Parathyroid adenoma (tissue), 2 donors: Measurements from ENCODE around the gene TUBA4B.

Source experiments
- H2AFZ ChIP-seq: fragments of 300-600 bp; sonication (generic); one replicate; pipeline ENCODE4 v1.7.0; 2017; ENCODE audit warnings: antibody characterized with exemption, mild to moderate bottlenecking
- H3K27ac ChIP-seq: fragments of 300-600 bp; sonication (generic); one replicate; pipeline ENCODE4 v1.7.0; 2017
- H3K27me3 ChIP-seq: fragments of 300-600 bp; sonication (generic); one replicate; pipeline ENCODE4 v1.7.0; 2017; ENCODE audit warnings: low read length; ENCODE audit not compliant: control insufficient read depth, insufficient read depth
- H3K36me3 ChIP-seq: fragments of 300-600 bp; sonication (generic); one replicate; pipeline ENCODE4 v1.7.0; 2017; ENCODE audit warnings: low read length; ENCODE audit not compliant: control insufficient read depth, insufficient read depth
- H3K4me1 ChIP-seq: fragments of 300-600 bp; sonication (generic); one replicate; pipeline ENCODE4 v1.7.0; 2017; ENCODE audit warnings: control low read depth
- H3K4me2 ChIP-seq: fragments of 300-600 bp; sonication (generic); one replicate; pipeline ENCODE4 v1.7.0; 2017; ENCODE audit warnings: low read length
- H3K4me3 ChIP-seq: fragments of 300-600 bp; sonication (generic); one replicate; pipeline ENCODE4 v1.7.0; 2017; ENCODE audit warnings: low read depth, low read length
- H3K79me2 ChIP-seq: fragments of 300-600 bp; sonication (generic); one replicate; pipeline ENCODE4 v1.7.0; 2017; ENCODE audit warnings: control low read depth
- H3K9ac ChIP-seq: fragments of 300-600 bp; sonication (generic); one replicate; pipeline ENCODE4 v1.7.0; 2017; ENCODE audit warnings: mild to moderate bottlenecking
- H3K9me3 ChIP-seq: fragments of 300-600 bp; sonication (generic); one replicate; pipeline ENCODE4 v1.7.0; 2017; ENCODE audit warnings: low read length; ENCODE audit not compliant: control insufficient read depth
- TF ChIP-seq, protein P1 (sequence below): fragments of 300-600 bp; sonication (generic); IDR thresholded peaks from one replicate; pipeline ENCODE4 v1.7.0; 2017; ENCODE audit warnings: antibody characterized with exemption, mild to moderate bottlenecking
- donor health status: primary hyperparathyroidism.

The TUBA4B gene

DNA sequence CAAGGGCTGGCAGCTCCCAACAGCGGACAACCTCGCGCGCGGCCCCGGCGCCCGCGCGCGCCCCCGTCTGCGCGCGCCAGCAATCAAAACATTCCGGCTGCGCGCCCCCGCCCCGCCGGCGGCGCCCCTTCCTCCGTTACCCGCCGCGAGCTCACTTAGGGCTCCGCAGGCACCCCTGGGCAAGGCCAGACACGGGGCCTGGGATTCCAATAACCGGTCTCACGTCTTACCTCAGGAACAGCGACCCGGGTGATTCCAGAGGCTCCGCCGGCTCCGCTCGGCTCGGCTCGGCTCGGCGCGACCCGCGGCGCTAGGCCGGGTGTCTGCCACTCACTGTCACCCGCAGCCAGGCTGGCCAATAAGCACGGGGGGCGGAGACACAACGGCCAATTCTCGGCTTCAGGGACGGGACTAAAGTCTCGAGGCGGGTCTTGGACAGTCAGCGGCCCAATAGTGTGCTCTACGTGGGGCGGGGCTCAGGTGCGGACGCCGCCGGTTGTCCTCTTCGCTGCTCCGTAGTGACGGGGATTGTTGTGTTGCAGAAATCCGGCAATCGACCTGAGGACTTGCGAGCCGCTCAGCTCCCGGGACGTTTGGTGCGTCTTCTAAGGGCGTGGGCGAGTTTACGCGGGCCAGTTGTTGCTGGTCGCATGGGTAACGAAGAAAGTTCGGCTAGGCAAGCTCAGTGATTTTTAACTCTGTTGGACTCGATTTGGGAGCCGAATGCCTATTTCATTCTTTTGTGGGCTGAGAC is 23.6 kb upstream of the TUBA4B start, which contains the start of the genes ANKZF1 and ATG9A:
Gene ANKZF1, plus strand, starts transcription at position 502 of the 754 bp plus-strand sequence. CDS start 452 bp downstream, outside the sequence.
Gene ATG9A, minus strand, starts transcription at position 332 of the 754 bp plus-strand sequence. CDS start 1,612 bp downstream, outside the sequence.
- peak within 1 kb of the TSS; percentile 77 for H3K27ac ChIP-seq
- H3K4me1 ChIP-seq = peaks cover 7% of the 10 kb centered on the region
- no peaks in the 10 kb centered on the region for H3K9me3 ChIP-seq
- H3K79me2 ChIP-seq = peaks cover 22% of the 10 kb centered on the region
- H3K27me3 ChIP-seq = no peaks in the 10 kb centered on the region
- peak within 1 kb of the TSS; percentile 99 for H3K4me2 ChIP-seq
- H2AFZ ChIP-seq = peak within 1 kb of the TSS; percentile 94
- TF ChIP-seq, protein P1, sequence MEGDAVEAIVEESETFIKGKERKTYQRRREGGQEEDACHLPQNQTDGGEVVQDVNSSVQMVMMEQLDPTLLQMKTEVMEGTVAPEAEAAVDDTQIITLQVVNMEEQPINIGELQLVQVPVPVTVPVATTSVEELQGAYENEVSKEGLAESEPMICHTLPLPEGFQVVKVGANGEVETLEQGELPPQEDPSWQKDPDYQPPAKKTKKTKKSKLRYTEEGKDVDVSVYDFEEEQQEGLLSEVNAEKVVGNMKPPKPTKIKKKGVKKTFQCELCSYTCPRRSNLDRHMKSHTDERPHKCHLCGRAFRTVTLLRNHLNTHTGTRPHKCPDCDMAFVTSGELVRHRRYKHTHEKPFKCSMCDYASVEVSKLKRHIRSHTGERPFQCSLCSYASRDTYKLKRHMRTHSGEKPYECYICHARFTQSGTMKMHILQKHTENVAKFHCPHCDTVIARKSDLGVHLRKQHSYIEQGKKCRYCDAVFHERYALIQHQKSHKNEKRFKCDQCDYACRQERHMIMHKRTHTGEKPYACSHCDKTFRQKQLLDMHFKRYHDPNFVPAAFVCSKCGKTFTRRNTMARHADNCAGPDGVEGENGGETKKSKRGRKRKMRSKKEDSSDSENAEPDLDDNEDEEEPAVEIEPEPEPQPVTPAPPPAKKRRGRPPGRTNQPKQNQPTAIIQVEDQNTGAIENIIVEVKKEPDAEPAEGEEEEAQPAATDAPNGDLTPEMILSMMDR = no peak
- no peaks in the 10 kb centered on the region for H3K36me3 ChIP-seq
- peak within 1 kb of the TSS; percentile 62 for H3K9ac ChIP-seq
- H3K4me3 ChIP-seq = peak within 1 kb of the TSS; percentile 99

DNA sequence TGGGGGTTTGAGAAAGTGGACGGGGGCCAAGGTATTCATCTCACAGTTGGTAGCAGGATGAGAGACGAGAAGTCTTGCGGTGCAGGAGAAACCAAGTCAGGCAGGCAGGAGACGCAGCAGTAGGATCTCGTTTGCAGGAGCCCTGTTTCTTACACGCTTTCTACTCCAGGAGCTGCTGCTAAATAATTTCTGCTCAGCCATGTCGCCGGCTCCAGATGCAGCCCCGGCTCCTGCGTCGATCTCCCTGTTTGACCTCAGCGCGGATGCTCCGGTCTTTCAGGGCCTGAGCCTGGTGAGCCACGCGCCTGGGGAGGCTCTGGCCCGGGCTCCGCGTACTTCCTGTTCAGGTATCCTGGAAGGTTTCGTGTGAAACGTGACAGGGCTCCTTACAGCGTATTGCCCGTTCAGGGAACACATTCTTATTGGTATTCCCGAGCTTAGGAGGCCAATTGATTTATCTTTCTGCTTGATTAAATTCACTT is 22.9 kb upstream of the TUBA4B start:
- Histone ChIP-seq H3K36me3 (no peaks in the 10 kb centered on the region), H3K9ac (no peak overlapping the region), H2AFZ (peak overlapping the region; percentile 94), H3K4me3 (peak overlapping the region; percentile 99), H3K79me2 (peaks cover 22% of the 10 kb centered on the region), H3K9me3 (no peaks in the 10 kb centered on the region), H3K27ac (peak overlapping the region; percentile 77), H3K27me3 (no peaks in the 10 kb centered on the region), H3K4me1 (peaks cover 7% of the 10 kb centered on the region), H3K4me2 (peak overlapping the region; percentile 93)
- TF ChIP-seq, protein P1 = no peak

DNA sequence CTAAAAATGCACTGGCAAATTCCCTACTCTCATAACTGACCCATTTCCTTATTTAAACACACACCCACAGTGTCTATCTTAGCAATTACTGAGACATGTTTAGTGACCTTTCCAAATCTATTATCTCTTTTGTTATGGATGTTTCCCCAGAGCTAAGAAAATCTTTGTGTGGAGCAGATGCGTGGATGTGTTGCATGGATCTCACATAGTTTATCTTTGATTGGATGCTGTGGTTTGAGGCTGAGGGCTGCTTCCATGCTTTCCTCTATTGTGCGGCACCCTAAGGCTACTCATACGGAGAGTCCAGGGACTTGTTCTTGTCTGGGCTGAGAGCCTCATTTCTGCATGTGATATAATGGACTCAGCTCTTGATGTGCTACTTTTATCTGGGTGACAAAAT is 18.7 kb upstream of the TUBA4B start:
- no peak overlapping the region for H3K9ac ChIP-seq
- peaks cover 9% of the 10 kb centered on the region for H3K79me2 ChIP-seq
- peaks cover 7% of the 10 kb centered on the region for H3K4me1 ChIP-seq
- TF ChIP-seq, protein P1 = no peak
- H3K9me3 ChIP-seq = no peaks in the 10 kb centered on the region
- no peaks in the 10 kb centered on the region for H3K27me3 ChIP-seq
- H3K36me3 ChIP-seq = no peaks in the 10 kb centered on the region
- H2AFZ ChIP-seq = no peak overlapping the region
- H3K4me2 ChIP-seq = no peak overlapping the region
- H3K27ac ChIP-seq = no peak overlapping the region
- no peak overlapping the region for H3K4me3 ChIP-seq

DNA sequence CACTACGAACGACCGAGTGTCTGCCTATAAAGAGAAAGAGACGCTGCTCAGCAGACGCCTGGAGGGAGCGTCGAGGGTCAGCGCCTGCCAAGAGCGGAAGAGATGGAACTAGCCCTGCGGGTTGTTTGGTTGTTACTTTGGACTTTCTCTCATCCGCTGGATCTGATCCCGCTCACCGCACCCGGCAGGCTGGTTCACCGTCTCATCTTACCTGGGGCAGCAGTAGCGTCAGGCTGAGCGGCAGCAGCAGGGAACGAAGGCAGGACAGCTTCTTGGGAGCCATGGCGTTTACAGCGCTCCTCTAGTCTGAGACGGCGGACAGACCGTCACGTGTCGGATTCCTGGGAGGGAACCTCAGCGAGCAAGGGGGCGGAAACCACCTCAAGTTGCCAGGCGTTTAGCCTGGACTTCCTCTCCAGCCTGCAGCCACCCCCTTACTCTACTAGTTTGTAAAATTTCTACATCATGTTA is 9.7 kb upstream of the TUBA4B start:
- Histone ChIP-seq H3K27ac (peak overlapping the region; percentile 80), H3K4me2 (no peak overlapping the region)

More for the DNA sequence above, 9.7 kb upstream of the TUBA4B start:
- Histone ChIP-seq H3K27me3 (no peaks in the 10 kb centered on the region), H3K4me1 (peaks cover 14% of the 10 kb centered on the region), H3K36me3 (no peaks in the 10 kb centered on the region), H3K9ac (no peak overlapping the region), H3K4me3 (no peak overlapping the region), H3K9me3 (no peaks in the 10 kb centered on the region), H3K79me2 (no peaks in the 10 kb centered on the region), H2AFZ (peak overlapping the region; percentile 67)
- TF ChIP-seq, protein P1 = no peak
